A549 (cell line): Measurements from ENCODE around the gene NTRK3. TPM values are rescaled to one million over a fixed set of nuclear protein-coding genes. Genes with fewer than 3 reads are reported as not detected.

Source experiments
- ATAC-seq, 2 experiments: fragments of 200-7000 bp in 1 of 2; fragments of >200 bp in 1 of 2; cut with Nextera tagmentation in 1 of 2; cut with Tn5 transposase in 1 of 2; 3 replicates each; pipeline versions ENCODE4 v1.8.0 to v1.9.1; 2018 to 2020; ENCODE audit warnings: mild to moderate bottlenecking in 1 of 2, moderate library complexity in 1 of 2
- CTCF ChIA-PET: fragments of 300-600 bp; sonication (Branson Sonifier 250); formaldehyde crosslinking; extraction: SDS; loops from one replicate; lab custom pipeline; 2021; ENCODE audit warnings: antibody characterized with exemption, inconsistent platforms; lab: Yijun Ruan, JAX
- POLR2A ChIA-PET: fragments of 350-600 bp; formaldehyde crosslinking; extraction: SDS; loops from one replicate; lab custom pipeline; 2021; ENCODE audit warnings: antibody characterized with exemption, inconsistent platforms; lab: Yijun Ruan, JAX
- DNase-seq, 2 experiments: peaks; one replicate each; pipeline versions ENCODE4 v3.0.0 to v3.0.0-alpha.2; 2011 to 2016; ENCODE audit warnings: low read depth in 1 of 2, low spot score in 1 of 2
- FAIRE-seq: peaks from 2 replicates; lab custom pipeline; 2011; peaks lifted over from hg19 to GRCh38; lab: Jason Lieb, UNC
- H3K27ac ChIP-seq, 2 experiments: fragments of >200 bp; sonication (Bioruptor Twin); formaldehyde crosslinking; 3 replicates each; pipeline ENCODE4 v1.5.1; 2016 to 2017
- H3K4me1 ChIP-seq: fragments of >200 bp; sonication (Bioruptor Twin); formaldehyde crosslinking; 3 replicates; pipeline ENCODE4 v1.6.1; 2016
- H3K4me2 ChIP-seq: fragments of >200 bp; sonication (Bioruptor Twin); formaldehyde crosslinking; 3 replicates; pipeline ENCODE4 v1.6.1; 2016
- H3K4me3 ChIP-seq: fragments of >200 bp; sonication (Bioruptor Twin); formaldehyde crosslinking; 3 replicates; pipeline ENCODE4 v1.5.1; 2016
- H3K9me3 ChIP-seq: fragments of >200 bp; sonication (Bioruptor Twin); formaldehyde crosslinking; 3 replicates; pipeline ENCODE4 v1.6.1; 2016
- CBX8 ChIP-seq: fragments of 200-600 bp; sonication (generic); IDR thresholded peaks from 2 replicates; pipeline ENCODE4 v1.6.1; 2016
- CHD4 ChIP-seq: fragments of 200-600 bp; sonication (generic); IDR thresholded peaks from 2 replicates; pipeline ENCODE4 v1.6.1; 2016; ENCODE audit warnings: antibody characterized with exemption, mild to moderate bottlenecking, borderline replicate concordance
- EHF ChIP-seq: fragments of 250-450 bp; sonication (Bioruptor Pico); IDR thresholded peaks from 2 replicates; pipeline ENCODE4 v1.5.0; 2020; ENCODE audit warnings: mild to moderate bottlenecking
- EHMT2 ChIP-seq: fragments of 200-600 bp; sonication (generic); IDR thresholded peaks from 2 replicates; pipeline ENCODE4 v1.6.1; 2016; ENCODE audit warnings: antibody characterized with exemption, low read depth, mild to moderate bottlenecking, moderate library complexity
- ESRRA ChIP-seq: fragments of 150-350 bp; IDR thresholded peaks from 2 replicates; pipeline ENCODE4 v1.6.1; 2014; ENCODE audit warnings: mild to moderate bottlenecking, low read length, borderline replicate concordance
- FOSB ChIP-seq: fragments of 250-450 bp; sonication (Bioruptor Pico); IDR thresholded peaks from 2 replicates; pipeline ENCODE4 v1.5.0; 2020; ENCODE audit warnings: mild to moderate bottlenecking, moderate library complexity
- FOSL2 ChIP-seq, 2 experiments: fragments of 450-650 bp in 1 of 2; fragments of >200 bp in 1 of 2; sonication (Bioruptor Twin) in 1 of 2; formaldehyde crosslinking; IDR thresholded peaks; 2 replicates each; pipeline versions ENCODE4 v1.5.0 to v1.6.1; 2016 to 2020; ENCODE audit warnings: mild to moderate bottlenecking in 1 of 2, moderate library complexity in 1 of 2
- GATA3 ChIP-seq: IDR thresholded peaks from 2 replicates; pipeline ENCODE4 v1.6.1; 2012; ENCODE audit warnings: borderline replicate concordance
- HOXA7 ChIP-seq: fragments of 250-450 bp; sonication (Bioruptor Pico); IDR thresholded peaks from 2 replicates; pipeline ENCODE4 v1.5.0; 2020; ENCODE audit warnings: mild to moderate bottlenecking, moderate library complexity
- HOXB13 ChIP-seq: fragments of 250-450 bp; sonication (Bioruptor Pico); IDR thresholded peaks from 2 replicates; pipeline ENCODE4 v1.5.0; 2020; ENCODE audit warnings: low read depth, mild to moderate bottlenecking, moderate library complexity
- HOXB5 ChIP-seq: fragments of 250-450 bp; sonication (Bioruptor Pico); IDR thresholded peaks from 2 replicates; pipeline ENCODE4 v1.5.0; 2020; ENCODE audit warnings: mild to moderate bottlenecking, moderate library complexity
- JUNB ChIP-seq: fragments of >200 bp; sonication (Bioruptor Twin); formaldehyde crosslinking; IDR thresholded peaks from 2 replicates; pipeline ENCODE4 v1.6.1; 2016
- KDM1A ChIP-seq: fragments of 200-600 bp; sonication (generic); IDR thresholded peaks from 2 replicates; pipeline ENCODE4 v1.6.1; 2016; ENCODE audit warnings: low read depth, mild to moderate bottlenecking
- MYC ChIP-seq: IDR thresholded peaks from 2 replicates; pipeline ENCODE4 v1.6.1; 2012; ENCODE audit warnings: mild to moderate bottlenecking, inconsistent platforms, low read length, improper control_type of control experiment, borderline replicate concordance
- NFE2L2 ChIP-seq: fragments of 150-350 bp; conservative IDR thresholded peaks from 2 replicates; pipeline ENCODE4 v1.6.1; 2014; ENCODE audit warnings: low read length
- NPAS2 ChIP-seq: fragments of 250-450 bp; sonication (Bioruptor Pico); IDR thresholded peaks from 2 replicates; pipeline ENCODE4 v1.8.0; 2022; ENCODE audit warnings: mild to moderate bottlenecking, moderate library complexity, borderline replicate concordance
- NR3C1 ChIP-seq: fragments of >200 bp; sonication (Bioruptor Twin); formaldehyde crosslinking; IDR thresholded peaks from 3 replicates; pipeline ENCODE4 v1.6.1; 2017
- RCOR1 ChIP-seq: fragments of 150-350 bp; IDR thresholded peaks from 2 replicates; pipeline ENCODE4 v1.6.1; 2014; ENCODE audit warnings: antibody characterized with exemption, low read length, low read depth
- SMC3 ChIP-seq: fragments of >200 bp; sonication (Bioruptor Twin); formaldehyde crosslinking; IDR thresholded peaks from 3 replicates; pipeline ENCODE4 v1.6.1; 2018; ENCODE audit warnings: inconsistent platforms
- TP53 ChIP-seq: fragments of 250-450 bp; sonication (Bioruptor Pico); IDR thresholded peaks from 2 replicates; pipeline ENCODE4 v1.5.0; 2021; ENCODE audit warnings: mild to moderate bottlenecking, moderate library complexity
- ZFP36 ChIP-seq: fragments of 450-650 bp; IDR thresholded peaks from 2 replicates; pipeline ENCODE4 v1.6.1; 2014; ENCODE audit warnings: borderline replicate concordance; ENCODE audit not compliant: partially characterized antibody
- ZSCAN20 ChIP-seq: fragments of 250-450 bp; sonication (Bioruptor Pico); IDR thresholded peaks from 2 replicates; pipeline ENCODE4 v1.8.0; 2022; ENCODE audit warnings: mild to moderate bottlenecking, moderate library complexity
- WGBS: methylation state at CpG from one replicate; pipeline ENCODE4 v1.1.6; 2017; ENCODE audit errors: missing lambda C conversion rate; 5-methylcytosine and 5-hydroxymethylcytosine counted together
- polyA plus RNA-seq, 4 experiments: library from polyadenylated mRNA; depleted of rRNA in 3 of 4; stranded (reverse); fragments of >200 nt; fragmentation: RNase III in 1 of 4; extraction: RNeasy Plus Mini Kit Qiagen cat#74134 plus additional on column Dnase treatment in 1 of 4; gene quantifications; 2 replicates in 3 of 4; 3 replicates in 1 of 4; pipeline ENCODE4 v1.2.3, GENCODE V29; 2011 to 2017
- TF ChIP-seq, protein P1 (sequence below): IDR thresholded peaks from 2 replicates; pipeline ENCODE4 v1.6.1; 2012
- TF ChIP-seq, protein P2 (sequence below): fragments of >200 bp; sonication (Bioruptor Twin); formaldehyde crosslinking; IDR thresholded peaks from 3 replicates; pipeline ENCODE4 v1.6.1; 2016
- TF ChIP-seq, protein P3 (sequence below): fragments of 250-450 bp; sonication (Bioruptor Pico); IDR thresholded peaks from 2 replicates; pipeline ENCODE4 v1.5.0; 2021; ENCODE audit warnings: mild to moderate bottlenecking, moderate library complexity, borderline replicate concordance
- TF ChIP-seq, protein P4 (sequence below): fragments of >200 bp; sonication (Bioruptor Twin); formaldehyde crosslinking; IDR thresholded peaks from 2 replicates; pipeline ENCODE4 v1.6.1; 2016
- TF ChIP-seq, protein P5 (sequence below): IDR thresholded peaks from 2 replicates; pipeline ENCODE4 v1.6.1; 2012

NTRK3 gene
- polyA plus RNA-seq, 2 of the 4 experiments (the other 2 are of a cell fraction): 55.0 to 55.2 TPM

DNA sequence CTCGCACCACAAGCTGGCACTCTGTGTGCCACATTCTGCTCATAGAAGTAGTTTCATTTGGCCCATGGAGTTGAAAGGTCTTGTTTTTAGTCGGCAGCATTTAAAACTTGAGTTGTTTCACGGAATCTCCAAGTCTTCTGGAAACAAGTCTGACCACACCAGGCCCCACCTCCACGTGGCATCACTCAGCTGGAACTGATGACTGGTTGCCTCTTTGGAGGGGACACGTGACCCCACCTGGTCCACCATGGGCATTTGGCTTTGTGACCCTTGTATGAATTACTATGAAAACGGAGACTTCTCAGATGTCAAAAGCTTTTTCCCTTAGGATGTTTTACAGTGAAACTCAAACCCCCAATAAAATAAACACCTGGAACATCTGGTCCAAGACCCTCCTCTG is 74.9 kb downstream of the NTRK3 start:
- ChIA-PET CTCF (interaction anchor here (0.9 to 1.0 kb wide), 3 partner anchors 10 to 66 kb away, joined by 3 to 4 read pairs (median 3); no protein-coding TSS in a partner anchor), POLR2A (no interaction called here)

DNA sequence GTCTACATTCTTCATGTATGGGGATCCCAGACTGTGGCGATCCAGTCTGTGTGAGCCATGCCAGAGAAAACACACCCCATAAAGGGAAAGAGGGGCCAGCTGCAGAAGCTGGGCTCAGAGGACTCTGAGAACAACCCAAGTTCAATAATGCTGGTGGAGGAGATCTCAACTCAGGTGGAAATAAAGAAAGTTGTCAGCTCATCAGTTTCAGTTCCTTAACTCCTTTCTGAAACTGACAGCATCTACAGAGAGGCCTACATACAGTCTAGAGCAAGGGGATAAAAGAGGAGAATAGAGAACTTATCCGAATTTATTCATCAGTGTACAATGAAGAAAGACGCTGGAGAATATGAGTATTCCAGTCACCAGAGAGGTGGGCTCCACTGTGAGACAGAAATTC is 77.0 kb downstream of the NTRK3 start:
- no peak for ATAC-seq
- no peak overlapping the region for H3K27ac ChIP-seq
- no peaks in the 10 kb centered on the region for H3K9me3 ChIP-seq
- 41% methylated on average over 3 of the region's 3 CpGs for WGBS
- H3K4me1 ChIP-seq: peaks cover 7% of the 10 kb centered on the region; the same call in 1 of the 3 replicates
- no peak overlapping the region for H3K4me2 ChIP-seq
- TF ChIP-seq EHF (CRISPR knock-in tag): no peak
- no peak for TF ChIP-seq ZSCAN20 (CRISPR knock-in tag)
- TF ChIP-seq JUNB: no peak
- TF ChIP-seq, protein P1, sequence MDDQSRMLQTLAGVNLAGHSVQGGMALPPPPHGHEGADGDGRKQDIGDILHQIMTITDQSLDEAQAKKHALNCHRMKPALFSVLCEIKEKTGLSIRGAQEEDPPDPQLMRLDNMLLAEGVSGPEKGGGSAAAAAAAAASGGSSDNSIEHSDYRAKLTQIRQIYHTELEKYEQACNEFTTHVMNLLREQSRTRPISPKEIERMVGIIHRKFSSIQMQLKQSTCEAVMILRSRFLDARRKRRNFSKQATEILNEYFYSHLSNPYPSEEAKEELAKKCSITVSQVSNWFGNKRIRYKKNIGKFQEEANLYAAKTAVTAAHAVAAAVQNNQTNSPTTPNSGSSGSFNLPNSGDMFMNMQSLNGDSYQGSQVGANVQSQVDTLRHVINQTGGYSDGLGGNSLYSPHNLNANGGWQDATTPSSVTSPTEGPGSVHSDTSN: no peak
- no peak for TF ChIP-seq ZFP36
- TF ChIP-seq GATA3: no peak
- TF ChIP-seq, protein P2, sequence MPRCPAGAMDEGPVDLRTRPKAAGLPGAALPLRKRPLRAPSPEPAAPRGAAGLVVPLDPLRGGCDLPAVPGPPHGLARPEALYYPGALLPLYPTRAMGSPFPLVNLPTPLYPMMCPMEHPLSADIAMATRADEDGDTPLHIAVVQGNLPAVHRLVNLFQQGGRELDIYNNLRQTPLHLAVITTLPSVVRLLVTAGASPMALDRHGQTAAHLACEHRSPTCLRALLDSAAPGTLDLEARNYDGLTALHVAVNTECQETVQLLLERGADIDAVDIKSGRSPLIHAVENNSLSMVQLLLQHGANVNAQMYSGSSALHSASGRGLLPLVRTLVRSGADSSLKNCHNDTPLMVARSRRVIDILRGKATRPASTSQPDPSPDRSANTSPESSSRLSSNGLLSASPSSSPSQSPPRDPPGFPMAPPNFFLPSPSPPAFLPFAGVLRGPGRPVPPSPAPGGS: no peak
- no peak for TF ChIP-seq FOSB (CRISPR knock-in tag)
- no peak for TF ChIP-seq FOSL2 (IDR thresholded peaks at IDR 0.05)
- TF ChIP-seq FOSL2 (CRISPR knock-in tag; IDR thresholded peaks at IDR 0.05): no peak
- no peak for TF ChIP-seq EHMT2
- TF ChIP-seq, all 56 proteins: peak for 0
- FAIRE-seq: no peak
- POLR2A ChIA-PET: no interaction called here
- CTCF ChIA-PET: no interaction called here
- DNase-seq: no peak
- no peak overlapping the region for H3K4me3 ChIP-seq

More for the DNA sequence above, 74.9 kb downstream of the NTRK3 start:
- Histone ChIP-seq H3K4me1 (peaks cover 7% of the 10 kb centered on the region; the same call in 1 of the 3 replicates), H3K4me3 (no peak overlapping the region), H3K27ac (no peak overlapping the region), H3K9me3 (no peaks in the 10 kb centered on the region), H3K4me2 (no peak overlapping the region)
- no peak for TF ChIP-seq NPAS2
- TF ChIP-seq, protein P3, sequence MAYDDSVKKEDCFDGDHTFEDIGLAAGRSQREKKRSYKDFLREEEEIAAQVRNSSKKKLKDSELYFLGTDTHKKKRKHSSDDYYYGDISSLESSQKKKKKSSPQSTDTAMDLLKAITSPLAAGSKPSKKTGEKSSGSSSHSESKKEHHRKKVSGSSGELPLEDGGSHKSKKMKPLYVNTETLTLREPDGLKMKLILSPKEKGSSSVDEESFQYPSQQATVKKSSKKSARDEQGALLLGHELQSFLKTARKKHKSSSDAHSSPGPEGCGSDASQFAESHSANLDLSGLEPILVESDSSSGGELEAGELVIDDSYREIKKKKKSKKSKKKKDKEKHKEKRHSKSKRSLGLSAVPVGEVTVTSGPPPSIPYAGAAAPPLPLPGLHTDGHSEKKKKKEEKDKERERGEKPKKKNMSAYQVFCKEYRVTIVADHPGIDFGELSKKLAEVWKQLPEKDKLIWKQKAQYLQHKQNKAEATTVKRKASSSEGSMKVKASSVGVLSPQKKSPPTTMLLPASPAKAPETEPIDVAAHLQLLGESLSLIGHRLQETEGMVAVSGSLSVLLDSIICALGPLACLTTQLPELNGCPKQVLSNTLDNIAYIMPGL: no peak
- TF ChIP-seq, protein P1: no peak
- WGBS: 39% methylated on average over 6 of the region's 6 CpGs
- ATAC-seq (no peak), FAIRE-seq (no peak), DNase-seq (no peak)

DNA sequence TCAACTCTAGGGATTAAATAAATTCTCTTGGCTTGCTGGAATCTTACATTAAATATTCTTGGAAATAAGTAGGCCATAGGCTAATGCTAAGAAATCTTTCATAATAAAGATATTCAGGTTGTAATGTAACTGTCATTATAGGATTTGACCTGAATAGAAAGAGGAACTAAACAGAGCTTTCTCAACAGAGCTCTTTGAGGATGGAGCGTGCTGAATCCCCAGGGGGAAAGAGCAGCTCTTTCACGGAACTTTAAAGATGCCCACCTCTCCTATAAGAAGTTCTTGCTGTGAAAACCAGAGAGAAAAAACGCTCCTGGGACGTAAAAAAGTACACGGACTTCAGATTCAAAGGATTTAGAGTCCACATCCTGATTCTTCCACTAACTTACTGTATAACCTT is 77.9 kb downstream of the NTRK3 start:
- 21% methylated on average over 5 of the region's 5 CpGs for WGBS
- CTCF ChIA-PET: no interaction called here

More for the DNA sequence above, 77.9 kb downstream of the NTRK3 start:
- Histone ChIP-seq H3K9me3 (no peaks in the 10 kb centered on the region), H3K4me3 (no peak overlapping the region), H3K27ac (no peak overlapping the region), H3K4me2 (no peak overlapping the region), H3K4me1 (peaks cover 7% of the 10 kb centered on the region; the same call in 1 of the 3 replicates)
- FAIRE-seq (peak; percentile 28), ATAC-seq (no peak), DNase-seq (no peak)
- TF ChIP-seq ESRRA (no peak), TP53 (no peak), NFE2L2 (no peak), FOSL2 (IDR thresholded peaks at IDR 0.05) (no peak), FOSL2 (CRISPR knock-in tag; IDR thresholded peaks at IDR 0.05) (no peak), CBX8 (no peak), HOXB5 (CRISPR knock-in tag) (no peak), MYC (no peak), KDM1A (no peak), RCOR1 (no peak), HOXA7 (CRISPR knock-in tag) (no peak), HOXB13 (CRISPR knock-in tag) (no peak), CHD4 (no peak), SMC3 (no peak), EHMT2 (no peak), NR3C1 (no peak)
- TF ChIP-seq, protein P2: no peak
- TF ChIP-seq, protein P4, sequence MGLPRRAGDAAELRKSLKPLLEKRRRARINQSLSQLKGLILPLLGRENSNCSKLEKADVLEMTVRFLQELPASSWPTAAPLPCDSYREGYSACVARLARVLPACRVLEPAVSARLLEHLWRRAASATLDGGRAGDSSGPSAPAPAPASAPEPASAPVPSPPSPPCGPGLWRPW: no peak
- TF ChIP-seq, protein P5, sequence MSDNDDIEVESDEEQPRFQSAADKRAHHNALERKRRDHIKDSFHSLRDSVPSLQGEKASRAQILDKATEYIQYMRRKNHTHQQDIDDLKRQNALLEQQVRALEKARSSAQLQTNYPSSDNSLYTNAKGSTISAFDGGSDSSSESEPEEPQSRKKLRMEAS: no peak
- POLR2A ChIA-PET: no interaction called here
